Mononuclear cell (primary cell): Measurements from ENCODE around the gene APOBEC3A. TPM values are rescaled to one million over a fixed set of nuclear protein-coding genes. Genes with fewer than 3 reads are reported as not detected.
"Not testable (repeated sequence)": the region's sequence is repeated elsewhere in the genome, so short reads cannot be mapped to it uniquely, and the experiment has no call there.

Experiments
- H3K27me3 ChIP-seq: 2 replicates; pipeline ENCODE4 v1.6.0; 2011; ENCODE audit warnings: low read length, control low read depth; ENCODE audit not compliant: insufficient read depth
- H3K4me1 ChIP-seq: 2 replicates; pipeline ENCODE4 v1.5.1; 2011; ENCODE audit warnings: mild to moderate bottlenecking, low read length, control low read depth; ENCODE audit not compliant: insufficient read depth
- H3K4me3 ChIP-seq: 2 replicates; pipeline ENCODE4 v1.5.1; 2011; ENCODE audit warnings: mild to moderate bottlenecking, low read length, moderate library complexity
- H3K9me3 ChIP-seq: 2 replicates; pipeline ENCODE4 v1.5.1; 2011; ENCODE audit warnings: low read depth, mild to moderate bottlenecking, control low read depth, low read length
- total RNA-seq: library from RNA; depleted of rRNA; stranded (reverse); fragments of >200 nt; gene quantifications from one replicate; pipeline ENCODE4 v1.2.3, GENCODE V29; 2012

APOBEC3A gene
- total RNA-seq, 1 donor: 42.5 TPM

DNA sequence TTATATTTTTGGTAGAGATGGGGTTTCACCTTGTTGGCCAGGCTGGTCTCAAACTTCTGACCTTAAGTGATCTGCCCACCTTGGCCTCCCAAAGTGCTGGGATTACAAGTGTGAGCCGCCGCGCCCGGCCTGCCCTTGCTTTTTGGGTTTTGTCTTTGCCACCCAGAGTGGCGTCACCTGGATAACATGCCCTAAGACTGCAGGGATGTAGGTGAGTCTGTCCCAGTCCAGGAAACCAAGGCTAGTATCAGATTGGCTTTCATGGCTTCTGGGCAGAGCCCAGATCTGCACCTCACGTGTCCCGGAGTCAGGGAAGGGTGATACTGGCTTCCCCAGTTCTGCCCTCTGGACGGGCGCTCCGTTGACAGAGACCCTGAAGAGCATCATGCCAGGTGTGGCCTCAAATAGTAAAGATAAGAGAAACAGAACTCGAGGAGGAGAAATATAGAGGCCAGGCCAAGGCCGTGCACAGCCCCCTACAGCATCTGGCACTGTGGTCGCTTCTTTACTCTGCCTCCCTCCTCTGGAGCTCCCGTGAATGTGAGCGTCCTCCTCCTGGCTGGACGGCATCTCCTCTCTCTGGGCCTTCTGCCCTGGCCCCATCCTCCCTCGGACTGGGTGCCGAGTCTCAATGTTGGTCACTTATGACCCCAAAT lies 16.9 kb downstream of the APOBEC3A start:
- Histone ChIP-seq H3K27me3 (no peaks in the 10 kb centered on the region), H3K4me1 (peaks cover 46% of the 10 kb centered on the region), H3K9me3 (no peaks in the 10 kb centered on the region), H3K4me3 (no peak overlapping the region)

DNA sequence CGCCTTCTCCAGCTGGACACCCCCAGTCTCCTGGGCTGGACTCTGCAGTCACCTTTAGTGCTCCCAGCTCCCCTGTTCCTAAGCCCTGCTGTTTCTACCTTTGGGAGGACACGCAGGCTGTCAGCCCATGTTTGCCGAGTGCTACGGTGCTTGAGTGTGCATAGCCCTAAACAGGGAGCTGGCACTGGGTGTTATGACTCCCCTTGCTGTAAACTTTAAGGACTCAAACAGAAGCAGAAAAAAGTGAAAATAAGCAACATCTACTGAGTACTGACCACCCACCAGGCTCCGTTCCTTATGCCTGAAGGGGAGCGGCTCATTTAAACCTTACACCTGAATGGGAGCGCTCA lies 17.4 kb downstream of the APOBEC3A start:
- Histone ChIP-seq H3K4me3 (no peak overlapping the region), H3K4me1 (peaks cover 40% of the 10 kb centered on the region), H3K9me3 (no peaks in the 10 kb centered on the region), H3K27me3 (no peaks in the 10 kb centered on the region)

DNA sequence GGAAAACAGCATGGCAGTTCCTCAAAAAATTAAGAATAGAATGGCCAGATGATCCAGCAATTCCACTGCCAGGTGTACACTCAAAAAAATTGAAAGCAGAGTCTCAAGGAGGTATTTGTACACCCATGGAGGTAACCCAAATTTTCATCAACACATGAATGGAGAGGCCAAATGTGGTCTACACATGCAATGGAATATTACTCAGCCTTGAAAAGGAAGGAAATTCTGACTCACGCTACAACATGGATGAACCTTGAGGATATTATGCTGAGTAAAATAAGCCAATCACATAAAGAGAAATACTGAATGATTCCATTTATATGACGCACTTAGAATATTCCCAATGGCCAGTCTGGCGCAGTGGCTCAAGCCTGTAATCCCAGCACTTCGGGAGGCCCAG lies 19.9 kb downstream of the APOBEC3A start:
- peaks cover 32% of the 10 kb centered on the region for H3K4me1 ChIP-seq
- H3K27me3 ChIP-seq, H3K4me3 ChIP-seq, H3K9me3 ChIP-seq: not testable (repeated sequence)

DNA sequence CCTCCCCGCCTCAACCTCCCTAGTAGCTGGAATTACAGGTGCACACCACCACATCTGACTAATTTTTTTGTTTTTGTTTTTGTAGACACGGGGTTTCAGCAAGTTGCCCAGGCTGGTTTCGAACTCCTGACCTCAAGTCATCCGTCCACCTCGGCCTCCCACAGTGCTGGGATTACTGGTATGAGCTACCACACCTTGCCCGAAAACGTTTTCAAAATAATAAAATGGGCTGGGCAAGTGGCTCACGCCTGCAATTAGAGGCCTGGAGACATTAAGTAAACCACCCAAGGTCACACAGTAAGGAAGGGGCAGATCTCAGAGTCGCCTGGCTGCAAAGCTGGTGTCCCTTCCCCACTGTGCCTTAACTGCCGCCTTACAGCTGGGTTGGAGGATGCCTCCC lies 23.2 kb downstream of the APOBEC3A start:
- H3K27me3 ChIP-seq, H3K9me3 ChIP-seq, H3K4me3 ChIP-seq: not testable (repeated sequence)
- H3K4me1 ChIP-seq: peaks cover 41% of the 10 kb centered on the region

DNA sequence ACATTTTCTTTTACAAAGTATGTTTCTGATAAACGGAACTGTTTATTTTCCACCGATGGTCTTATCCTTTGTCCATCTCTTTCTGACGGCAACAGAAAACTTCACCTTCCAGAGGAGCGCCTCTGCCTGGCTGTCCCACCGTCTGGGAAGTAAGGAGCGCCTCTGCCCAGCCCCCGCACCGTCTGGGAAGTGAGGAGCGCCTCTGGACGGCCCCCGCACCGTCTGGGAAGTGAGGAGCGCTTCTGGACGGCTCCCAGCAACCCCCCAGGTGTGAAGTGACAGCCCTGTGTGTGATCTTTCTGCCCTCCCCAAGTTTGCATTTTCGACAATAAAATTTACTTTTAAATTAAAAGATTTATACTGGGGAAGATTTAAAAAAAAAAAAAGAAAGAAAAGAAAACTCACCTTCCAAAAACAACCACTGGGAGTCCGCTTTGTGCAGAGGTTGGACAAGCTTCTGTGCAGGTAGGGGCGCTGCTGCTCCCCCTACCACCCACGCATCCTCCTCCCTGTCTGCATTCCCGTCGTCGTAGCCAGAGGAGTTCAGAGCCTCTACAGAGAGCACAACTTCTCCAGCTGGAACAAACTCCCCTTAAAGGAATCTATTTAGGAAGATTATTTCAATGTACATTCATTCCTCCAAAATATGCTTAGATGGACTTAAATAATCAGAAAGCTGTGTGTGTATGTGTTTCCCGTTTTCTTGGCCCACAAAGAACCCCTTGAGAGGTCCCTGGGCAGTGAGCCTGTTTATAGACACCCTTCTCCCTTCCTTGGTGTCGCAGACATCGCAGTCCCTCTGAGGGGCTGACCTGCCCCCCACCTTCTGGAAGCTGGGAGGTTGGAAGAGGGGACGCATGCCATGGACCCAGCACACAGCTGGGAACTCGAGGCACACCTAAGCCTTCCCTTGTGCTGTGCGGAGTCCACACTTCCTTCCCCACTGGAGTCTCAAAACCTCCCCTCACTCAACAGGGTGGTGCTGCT lies 23.9 kb downstream of the APOBEC3A start:
- H3K4me3 ChIP-seq: peak overlapping the region; percentile 33
- no peaks in the 10 kb centered on the region for H3K27me3 ChIP-seq
- H3K4me1 ChIP-seq: peaks cover 41% of the 10 kb centered on the region
- H3K9me3 ChIP-seq: no peaks in the 10 kb centered on the region

DNA sequence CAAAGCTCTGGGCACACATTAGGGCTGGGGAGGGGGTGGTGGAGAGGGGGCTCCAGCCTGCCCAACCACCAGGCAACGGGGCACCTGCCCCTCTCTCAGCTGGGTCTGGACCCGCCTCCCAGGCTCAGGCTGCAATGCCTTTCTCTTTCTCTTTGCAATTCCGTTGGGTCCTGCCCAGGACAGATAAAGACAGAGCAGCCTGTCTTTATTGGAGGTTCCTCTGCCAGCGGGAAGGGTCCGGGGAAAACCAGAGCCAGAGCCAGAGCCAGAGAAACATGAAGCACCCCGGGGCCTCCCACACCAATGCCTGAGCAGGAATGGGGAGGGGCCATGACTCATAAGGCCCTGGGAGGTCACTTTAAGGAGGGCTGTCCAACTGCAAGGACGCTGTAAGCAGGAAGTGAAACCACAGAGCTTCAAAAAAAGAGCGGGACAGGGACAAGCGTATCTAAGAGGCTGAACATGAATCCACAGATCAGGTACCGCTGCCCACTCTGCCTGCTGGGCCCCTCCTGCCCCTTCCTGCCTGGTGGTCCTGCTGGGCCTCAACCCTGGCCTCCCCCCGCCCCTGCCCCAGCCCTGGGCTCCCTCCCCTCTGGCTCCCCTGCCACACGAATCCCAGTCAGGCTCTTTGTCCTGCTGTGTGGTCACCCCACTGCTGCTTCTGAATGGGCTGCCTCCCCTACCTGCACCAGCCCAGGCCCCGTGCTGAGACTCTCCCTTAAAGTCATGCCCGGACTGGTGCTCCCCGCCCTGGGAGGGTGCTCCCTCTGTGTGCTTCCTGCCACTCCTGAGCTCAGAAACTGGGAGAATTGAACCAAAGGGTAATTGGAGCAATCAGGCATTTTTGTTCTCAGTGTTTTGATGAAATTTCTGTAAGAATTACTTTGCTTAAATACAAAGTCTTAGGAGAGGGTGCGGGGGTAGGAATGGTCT lies 24.9 kb downstream of the APOBEC3A start, which contains the start of gene APOBEC3B:
Gene APOBEC3B (plus strand): TSS at position 356 of the 936 bp plus-strand sequence. CDS start 107 bp downstream, at position 463.
- Histone ChIP-seq H3K4me1 (peaks cover 41% of the 10 kb centered on the region), H3K9me3 (no peaks in the 10 kb centered on the region), H3K27me3 (no peaks in the 10 kb centered on the region), H3K4me3 (peak within 1 kb of the TSS; percentile 33)

DNA sequence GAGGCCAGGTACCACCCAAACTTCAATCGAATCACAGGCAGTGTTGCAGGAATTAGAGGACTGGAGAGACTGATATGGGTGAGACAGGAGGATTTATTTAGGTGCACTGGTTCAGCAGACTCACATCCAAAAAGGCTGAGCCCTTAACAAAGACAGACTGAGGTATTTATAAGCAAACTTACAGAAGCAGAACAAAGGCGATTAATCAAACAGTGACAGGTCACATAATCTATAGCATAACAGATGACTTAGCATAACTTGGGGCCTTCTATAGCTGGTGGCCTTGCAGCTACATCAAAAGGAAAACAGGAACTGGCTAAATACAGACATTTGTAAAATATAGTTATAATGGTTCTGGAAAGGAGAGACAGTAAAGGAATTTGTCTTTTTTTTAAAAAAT lies 26.8 kb downstream of the APOBEC3A start:
- H3K4me1 ChIP-seq: peaks cover 45% of the 10 kb centered on the region
- H3K27me3 ChIP-seq: no peaks in the 10 kb centered on the region
- no peak overlapping the region for H3K4me3 ChIP-seq
- no peaks in the 10 kb centered on the region for H3K9me3 ChIP-seq

DNA sequence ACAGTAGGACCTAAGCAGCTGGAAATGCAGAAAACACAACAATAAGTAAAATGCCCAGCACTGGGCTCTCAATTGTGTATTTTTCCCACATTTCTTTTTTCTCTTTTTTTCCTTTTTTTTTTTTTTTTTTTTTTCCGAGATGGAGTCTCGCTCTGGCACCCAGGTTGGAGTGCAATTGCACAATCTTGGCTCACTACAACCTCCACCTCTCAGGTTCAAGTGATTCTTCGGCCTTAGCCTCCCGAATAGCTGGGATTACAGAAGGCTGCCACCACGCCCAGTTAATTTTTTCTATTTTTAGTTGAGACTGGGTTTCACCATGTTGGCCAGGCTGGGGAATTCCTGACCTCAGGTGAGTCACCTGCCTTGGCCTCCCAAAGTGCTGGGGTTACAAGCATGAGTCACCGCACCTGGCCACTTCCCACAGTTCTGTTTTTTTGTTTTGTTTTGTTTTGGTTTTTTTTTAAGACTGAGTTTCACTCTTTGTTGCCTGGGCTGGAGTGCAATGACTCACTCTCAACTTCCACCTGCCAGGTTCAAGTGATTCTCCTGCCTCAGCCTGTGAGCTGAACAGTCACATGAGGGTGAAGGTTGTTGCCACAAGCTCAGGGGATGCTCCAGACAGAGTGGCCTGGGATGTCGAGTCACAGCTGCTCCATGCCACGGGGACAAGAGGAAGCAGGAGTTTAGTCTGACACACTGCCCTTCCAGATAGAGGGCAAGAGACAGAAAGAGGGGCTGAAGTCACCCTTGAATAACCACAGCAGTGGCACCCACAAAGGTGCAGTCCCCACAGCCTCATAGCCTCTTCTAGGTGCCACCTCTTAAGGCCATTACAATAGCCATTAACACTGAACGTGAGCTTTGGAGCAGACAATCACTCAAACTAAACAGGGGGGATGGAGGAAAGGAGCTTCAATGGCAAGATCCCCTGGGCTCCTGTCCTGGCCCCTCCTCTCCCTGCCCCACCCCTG lies 27.7 kb downstream of the APOBEC3A start:
- not testable (repeated sequence) for H3K4me3 ChIP-seq, H3K27me3 ChIP-seq, H3K9me3 ChIP-seq
- H3K4me1 ChIP-seq: peaks cover 53% of the 10 kb centered on the region

DNA sequence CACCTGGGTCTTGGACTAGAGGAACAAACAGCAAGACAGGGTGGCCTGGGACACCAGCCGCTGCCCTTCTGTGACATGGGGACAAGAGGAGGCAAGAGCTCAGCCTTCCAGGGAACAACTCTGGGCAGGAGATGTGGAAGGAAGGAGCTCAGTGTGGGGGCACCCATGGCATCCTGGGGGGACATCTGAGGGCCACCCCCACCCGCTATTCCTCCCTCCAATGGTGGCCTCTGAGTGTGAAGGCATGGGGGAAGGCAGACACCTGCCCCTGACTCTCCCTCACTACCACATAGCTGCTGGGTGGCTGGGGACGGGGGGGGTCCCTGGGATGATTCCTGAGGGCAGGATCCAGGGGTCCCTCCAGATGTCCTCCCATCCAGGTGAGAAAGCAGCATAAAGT lies 29.2 kb downstream of the APOBEC3A start:
- H3K4me1 ChIP-seq: peaks cover 44% of the 10 kb centered on the region
- no peaks in the 10 kb centered on the region for H3K27me3 ChIP-seq
- H3K4me3 ChIP-seq: no peak overlapping the region
- no peaks in the 10 kb centered on the region for H3K9me3 ChIP-seq

DNA sequence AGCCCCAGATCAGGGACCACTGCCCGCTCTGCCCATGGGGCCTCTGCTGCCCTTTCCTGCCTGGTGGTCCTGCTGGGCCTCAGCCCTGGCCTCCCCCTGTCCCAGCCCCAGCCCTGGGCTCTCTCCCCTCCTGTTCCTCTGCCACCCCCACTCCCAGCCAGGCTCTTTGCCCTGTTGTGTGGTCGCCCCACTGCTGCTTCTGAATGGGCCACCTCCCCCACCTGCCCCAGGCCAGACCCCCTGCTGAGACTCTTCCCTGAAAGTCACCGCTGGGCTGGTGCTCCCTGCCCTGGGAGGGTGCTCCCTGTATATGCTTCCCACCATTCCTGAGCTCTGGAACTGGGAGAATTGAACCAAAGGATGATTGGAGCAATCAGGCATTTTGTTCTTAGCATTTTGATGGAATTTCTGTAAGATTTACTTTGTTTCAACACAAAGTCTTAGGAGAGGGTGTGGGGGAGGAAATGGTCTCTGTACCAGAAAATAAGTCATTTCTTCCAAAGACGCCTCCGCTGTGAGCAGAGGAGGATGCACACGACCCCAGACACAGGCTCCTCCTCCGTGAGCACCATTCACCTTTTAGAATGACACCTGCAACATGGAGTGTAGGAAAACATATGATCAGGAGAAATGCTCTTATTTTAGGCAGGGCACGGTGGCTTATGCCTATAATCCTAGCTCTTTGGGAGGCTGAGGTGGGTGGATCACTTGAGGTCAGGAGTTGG lies 29.9 kb downstream of the APOBEC3A start:
- no peaks in the 10 kb centered on the region for H3K27me3 ChIP-seq
- no peaks in the 10 kb centered on the region for H3K9me3 ChIP-seq
- H3K4me3 ChIP-seq: no peak overlapping the region
- peaks cover 37% of the 10 kb centered on the region for H3K4me1 ChIP-seq

DNA sequence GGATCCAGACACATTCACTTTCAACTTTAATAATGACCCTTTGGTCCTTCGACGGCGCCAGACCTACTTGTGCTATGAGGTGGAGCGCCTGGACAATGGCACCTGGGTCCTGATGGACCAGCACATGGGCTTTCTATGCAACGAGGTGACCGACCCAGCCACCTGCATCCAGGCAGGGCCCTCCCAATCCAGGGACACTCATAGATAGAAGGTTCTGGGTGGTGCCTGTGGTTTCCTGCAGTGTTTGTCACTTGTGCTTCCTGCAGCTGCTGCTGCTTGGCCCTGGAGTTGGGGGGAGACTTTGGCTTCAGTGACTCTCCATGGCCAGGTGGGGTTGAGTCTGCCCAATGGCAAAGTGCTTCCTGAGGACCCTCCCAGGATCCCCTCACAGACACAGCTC lies 32.1 kb downstream of the APOBEC3A start:
- Histone ChIP-seq H3K27me3 (no peaks in the 10 kb centered on the region), H3K9me3 (no peaks in the 10 kb centered on the region), H3K4me1 (peaks cover 22% of the 10 kb centered on the region), H3K4me3 (no peak overlapping the region)

DNA sequence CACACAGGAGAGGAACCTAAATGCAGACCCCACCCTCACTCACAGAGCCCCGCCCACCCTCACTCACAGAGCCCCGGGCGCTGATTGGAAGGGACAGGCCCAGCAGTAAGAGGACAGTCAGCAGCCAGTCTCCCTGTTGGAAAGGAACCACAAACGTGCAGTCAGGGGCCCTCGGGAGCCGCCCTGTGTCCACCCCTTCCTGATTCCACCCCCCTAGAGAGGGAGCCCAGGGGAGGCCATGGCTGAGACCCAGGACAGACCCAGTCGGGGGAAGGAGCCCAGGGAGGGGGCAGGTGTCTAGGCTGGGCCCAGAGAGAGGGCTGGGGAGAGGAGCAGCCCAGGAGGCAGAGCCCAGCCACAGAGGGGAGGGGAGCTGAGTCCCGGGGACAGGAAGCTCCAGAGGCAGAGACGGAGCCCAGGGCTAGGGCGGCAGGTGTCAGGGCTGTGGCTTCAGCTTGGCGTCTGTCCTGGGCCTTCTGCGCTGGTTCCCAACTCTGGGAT lies 35.5 kb downstream of the APOBEC3A start:
- H3K4me3 ChIP-seq, H3K27me3 ChIP-seq, H3K9me3 ChIP-seq: not testable (repeated sequence)
- H3K4me1 ChIP-seq: peaks cover 13% of the 10 kb centered on the region

DNA sequence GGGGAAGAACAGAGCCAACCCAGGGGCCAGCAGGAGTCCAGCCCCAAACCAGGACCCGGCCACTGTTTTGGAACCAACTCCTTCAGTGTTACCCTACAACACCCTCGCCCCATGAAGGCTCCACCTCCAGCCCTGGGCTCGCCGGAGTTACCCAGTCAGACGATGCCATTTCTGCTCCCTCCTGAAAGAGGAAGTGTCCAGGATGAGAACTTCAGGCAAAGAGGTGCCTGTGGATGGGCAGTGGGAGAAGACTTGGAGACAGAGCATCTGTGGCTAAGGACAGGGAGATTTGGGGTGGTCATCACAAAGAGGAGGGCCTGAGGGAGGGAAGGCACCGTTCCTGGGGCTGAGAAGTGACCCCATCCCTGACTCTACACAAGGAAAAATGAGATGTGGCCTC lies 38.7 kb downstream of the APOBEC3A start:
- H3K9me3 ChIP-seq: no peaks in the 10 kb centered on the region
- H3K27me3 ChIP-seq: no peaks in the 10 kb centered on the region
- H3K4me1 ChIP-seq: no peaks in the 10 kb centered on the region
- no peak overlapping the region for H3K4me3 ChIP-seq
